Parathyroid adenoma (tissue), 2 donors: ENCODE measurements around the gene LRRC59.

ENCODE experiments used
- H2AFZ ChIP-seq: fragments of 300-600 bp; sonication (generic); one replicate; pipeline ENCODE4 v1.7.0; 2017; ENCODE audit warnings: antibody characterized with exemption, mild to moderate bottlenecking
- H3K27ac ChIP-seq: fragments of 300-600 bp; sonication (generic); one replicate; pipeline ENCODE4 v1.7.0; 2017
- H3K27me3 ChIP-seq: fragments of 300-600 bp; sonication (generic); one replicate; pipeline ENCODE4 v1.7.0; 2017; ENCODE audit warnings: low read length; ENCODE audit not compliant: control insufficient read depth, insufficient read depth
- H3K36me3 ChIP-seq: fragments of 300-600 bp; sonication (generic); one replicate; pipeline ENCODE4 v1.7.0; 2017; ENCODE audit warnings: low read length; ENCODE audit not compliant: control insufficient read depth, insufficient read depth
- H3K4me1 ChIP-seq: fragments of 300-600 bp; sonication (generic); one replicate; pipeline ENCODE4 v1.7.0; 2017; ENCODE audit warnings: control low read depth
- H3K4me2 ChIP-seq: fragments of 300-600 bp; sonication (generic); one replicate; pipeline ENCODE4 v1.7.0; 2017; ENCODE audit warnings: low read length
- H3K4me3 ChIP-seq: fragments of 300-600 bp; sonication (generic); one replicate; pipeline ENCODE4 v1.7.0; 2017; ENCODE audit warnings: low read depth, low read length
- H3K79me2 ChIP-seq: fragments of 300-600 bp; sonication (generic); one replicate; pipeline ENCODE4 v1.7.0; 2017; ENCODE audit warnings: control low read depth
- H3K9ac ChIP-seq: fragments of 300-600 bp; sonication (generic); one replicate; pipeline ENCODE4 v1.7.0; 2017; ENCODE audit warnings: mild to moderate bottlenecking
- H3K9me3 ChIP-seq: fragments of 300-600 bp; sonication (generic); one replicate; pipeline ENCODE4 v1.7.0; 2017; ENCODE audit warnings: low read length; ENCODE audit not compliant: control insufficient read depth
- CTCF ChIP-seq: fragments of 300-600 bp; sonication (generic); IDR thresholded peaks from one replicate; pipeline ENCODE4 v1.7.0; 2017; ENCODE audit warnings: antibody characterized with exemption, mild to moderate bottlenecking
- donor health status: primary hyperparathyroidism.

The LRRC59 gene

GRCh38 chr17:50363217-50364060 lies 33.9 kb downstream of the LRRC59 start:
- Histone ChIP-seq H3K79me2 (no peaks in the 10 kb centered on the region), H3K36me3 (no peaks in the 10 kb centered on the region), H3K9ac (no peak overlapping the region), H3K4me1 (peaks cover 6% of the 10 kb centered on the region), H2AFZ (no peak overlapping the region), H3K4me2 (no peak overlapping the region), H3K27ac (no peak overlapping the region), H3K9me3 (no peaks in the 10 kb centered on the region), H3K4me3 (no peak overlapping the region), H3K27me3 (no peaks in the 10 kb centered on the region)
- no peak for TF ChIP-seq CTCF

GRCh38 chr17:50362661-50363060 lies 34.7 kb downstream of the LRRC59 start:
- Histone ChIP-seq H3K4me2 (no peak overlapping the region), H3K4me3 (no peak overlapping the region), H3K27ac (no peak overlapping the region), H3K9ac (no peak overlapping the region), H3K36me3 (no peaks in the 10 kb centered on the region), H3K9me3 (no peaks in the 10 kb centered on the region), H2AFZ (no peak overlapping the region), H3K79me2 (no peaks in the 10 kb centered on the region), H3K4me1 (peaks cover 6% of the 10 kb centered on the region), H3K27me3 (no peaks in the 10 kb centered on the region)
- TF ChIP-seq CTCF, result no peak

- Histone ChIP-seq H3K4me1 (peaks cover 6% of the 10 kb centered on the region), H3K79me2 (no peaks in the 10 kb centered on the region), H3K9me3 (no peaks in the 10 kb centered on the region), H3K4me3 (no peak overlapping the region), H2AFZ (no peak overlapping the region), H3K9ac (no peak overlapping the region), H3K27me3 (no peaks in the 10 kb centered on the region), H3K36me3 (no peaks in the 10 kb centered on the region), H3K4me2 (peak overlapping the region; percentile 37), H3K27ac (no peak overlapping the region)
- peak; percentile 74 for TF ChIP-seq CTCF
Measured at GRCh38 chr17:50361561-50362480, 35.5 kb downstream of the LRRC59 start.

GRCh38 chr17:50360486-50361115 lies 36.7 kb downstream of the LRRC59 start:
- Histone ChIP-seq H3K4me1 (peaks cover 6% of the 10 kb centered on the region), H3K79me2 (no peaks in the 10 kb centered on the region), H3K27me3 (no peaks in the 10 kb centered on the region), H3K27ac (no peak overlapping the region), H3K9me3 (no peaks in the 10 kb centered on the region), H3K4me3 (no peak overlapping the region), H3K4me2 (no peak overlapping the region), H3K9ac (no peak overlapping the region), H3K36me3 (no peaks in the 10 kb centered on the region), H2AFZ (no peak overlapping the region)
- TF ChIP-seq CTCF, result no peak
